ENCODE measurements around the gene EOMES. TPM values are rescaled to one million over a fixed set of nuclear protein-coding genes. Genes with fewer than 3 reads are reported as not detected.

EOMES gene
- 0.11 and 0.50 TPM in 2 replicates for total RNA-seq (2014; rRNA removed; shearing (Covaris generic))

DNA sequence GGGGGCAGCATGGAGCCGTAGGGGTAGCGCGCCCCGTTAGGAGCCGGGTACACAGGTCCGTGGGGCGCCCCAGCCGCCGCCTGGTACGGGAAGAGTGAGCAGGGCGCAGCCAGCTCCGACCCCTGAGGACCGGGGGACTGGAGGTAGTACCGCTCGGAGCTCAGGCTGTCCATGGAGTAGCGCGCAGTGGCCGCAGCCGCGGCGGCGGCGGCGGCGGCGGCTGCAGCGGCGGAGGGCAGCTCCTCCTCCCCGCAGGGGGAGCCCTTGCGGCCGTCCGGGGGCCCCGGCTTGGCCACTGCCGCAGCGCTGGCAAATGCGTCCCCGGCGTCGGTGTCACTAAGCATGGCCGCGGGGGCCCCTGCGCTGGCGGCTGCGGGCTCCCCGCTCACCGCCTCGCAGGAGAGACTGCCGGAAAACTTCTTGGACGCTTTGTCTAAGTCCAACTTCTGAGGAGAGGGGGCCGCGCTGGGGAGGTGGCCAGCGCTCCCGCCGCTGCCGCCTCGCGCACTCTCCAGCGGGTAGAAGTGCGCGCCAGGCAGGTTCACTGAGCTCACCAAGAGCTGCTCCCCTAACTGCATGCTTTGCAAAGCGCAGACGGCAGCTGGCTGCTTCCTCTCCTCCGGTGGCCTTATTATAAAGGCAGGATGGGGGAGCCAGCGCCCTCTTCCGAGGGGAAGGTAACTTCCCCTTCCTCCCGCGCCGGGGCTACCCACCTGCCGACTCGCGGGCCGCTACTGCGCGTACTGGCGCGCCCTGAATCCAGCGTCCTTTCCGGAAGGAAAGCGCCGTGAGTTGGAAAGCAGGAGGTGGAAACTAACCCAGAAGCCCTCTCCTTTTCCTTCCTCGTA lies at the start of gene EOMES:
TSS of gene EOMES (minus strand) at position 607 of the 848 bp plus-strand sequence. CDS start at position 578, 29 bp downstream.

Other genes with a start within 250 kb of the EOMES start
- 93.8 and 109 TPM in 2 replicates for gene SLC4A7, start 237.9 kb downstream of the EOMES start, total RNA-seq (2014; rRNA removed; shearing (Covaris generic))

Data from A375 (cell line).